Measurements from ENCODE around the gene CDH1. TPM values are rescaled to one million over a fixed set of nuclear protein-coding genes. Genes with fewer than 3 reads are reported as not detected.
"Not testable (repeated sequence)": the region's sequence is repeated elsewhere in the genome, so short reads cannot be mapped to it uniquely, and the experiment has no call there.

Gene CDH1
- total RNA-seq, 2 experiments from 2014 or later = 0.16 to 0.54 TPM

DNA sequence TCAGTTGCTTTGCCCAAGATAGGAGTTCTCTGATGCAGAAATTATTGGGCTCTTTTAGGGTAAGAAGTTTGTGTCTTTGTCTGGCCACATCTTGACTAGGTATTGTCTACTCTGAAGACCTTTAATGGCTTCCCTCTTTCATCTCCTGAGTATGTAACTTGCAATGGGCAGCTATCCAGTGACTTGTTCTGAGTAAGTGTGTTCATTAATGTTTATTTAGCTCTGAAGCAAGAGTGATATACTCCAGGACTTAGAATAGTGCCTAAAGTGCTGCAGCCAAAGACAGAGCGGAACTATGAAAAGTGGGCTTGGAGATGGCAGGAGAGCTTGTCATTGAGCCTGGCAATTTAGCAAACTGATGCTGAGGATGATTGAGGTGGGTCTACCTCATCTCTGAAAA is 97.5 kb downstream of the CDH1 start:
- Mint-ChIP-seq H3K27me3 (no peaks in the 10 kb centered on the region), H3K4me3 (no peak overlapping the region), H3K36me3 (ENCODE audit: low read depth) (no peaks in the 10 kb centered on the region), H3K4me1 (ENCODE audit: low read depth) (no peaks in the 10 kb centered on the region), H3K27ac (no peak overlapping the region), H3K9me3 (no peaks in the 10 kb centered on the region)
- TF ChIP-seq, protein P1, sequence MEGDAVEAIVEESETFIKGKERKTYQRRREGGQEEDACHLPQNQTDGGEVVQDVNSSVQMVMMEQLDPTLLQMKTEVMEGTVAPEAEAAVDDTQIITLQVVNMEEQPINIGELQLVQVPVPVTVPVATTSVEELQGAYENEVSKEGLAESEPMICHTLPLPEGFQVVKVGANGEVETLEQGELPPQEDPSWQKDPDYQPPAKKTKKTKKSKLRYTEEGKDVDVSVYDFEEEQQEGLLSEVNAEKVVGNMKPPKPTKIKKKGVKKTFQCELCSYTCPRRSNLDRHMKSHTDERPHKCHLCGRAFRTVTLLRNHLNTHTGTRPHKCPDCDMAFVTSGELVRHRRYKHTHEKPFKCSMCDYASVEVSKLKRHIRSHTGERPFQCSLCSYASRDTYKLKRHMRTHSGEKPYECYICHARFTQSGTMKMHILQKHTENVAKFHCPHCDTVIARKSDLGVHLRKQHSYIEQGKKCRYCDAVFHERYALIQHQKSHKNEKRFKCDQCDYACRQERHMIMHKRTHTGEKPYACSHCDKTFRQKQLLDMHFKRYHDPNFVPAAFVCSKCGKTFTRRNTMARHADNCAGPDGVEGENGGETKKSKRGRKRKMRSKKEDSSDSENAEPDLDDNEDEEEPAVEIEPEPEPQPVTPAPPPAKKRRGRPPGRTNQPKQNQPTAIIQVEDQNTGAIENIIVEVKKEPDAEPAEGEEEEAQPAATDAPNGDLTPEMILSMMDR (IDR thresholded peaks at IDR 0.05) = no peak
- POLR2A ChIA-PET = interaction anchor here (1.9 kb wide), 1 partner anchor 10 kb away, joined by 4 read pairs; no protein-coding TSS in a partner anchor
- intact Hi-C loops (cut with micrococcal nuclease) = no loop called here
- CTCF ChIA-PET = interaction anchor here (0.8 to 1.2 kb wide), 2 partner anchors 9 to 13 kb away, joined by 3 to 4 read pairs; partner anchors contain the start of gene TANGO6
- ATAC-seq = no peak
- no peak for DNase-seq

DNA sequence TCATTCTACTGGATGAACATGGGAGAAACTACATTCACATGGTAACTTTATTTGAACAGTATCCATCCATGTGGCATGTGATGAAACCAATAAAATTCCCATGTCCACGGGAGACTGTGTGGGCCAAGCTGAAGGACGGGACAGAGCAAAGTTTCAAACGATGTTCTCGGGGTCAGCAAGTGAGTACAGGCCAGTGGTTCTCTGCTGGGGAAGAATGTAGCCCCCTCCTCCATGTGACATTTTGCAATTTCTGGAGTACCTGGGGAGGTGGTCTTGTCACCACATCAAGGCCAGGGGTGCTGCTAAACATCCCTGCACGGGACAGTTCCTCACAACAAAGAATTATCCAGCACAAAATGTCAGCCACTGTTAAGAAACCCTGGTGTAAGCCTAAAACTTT is 98.9 kb downstream of the CDH1 start:
- H3K4me1 Mint-ChIP-seq (ENCODE audit: low read depth) = no peaks in the 10 kb centered on the region
- no peak overlapping the region for H3K27ac Mint-ChIP-seq
- intact Hi-C loops (cut with micrococcal nuclease) = no loop called here
- H3K4me3 Mint-ChIP-seq = no peak overlapping the region
- DNase-seq (no peak), ATAC-seq (no peak)
- CTCF ChIA-PET = interaction anchor here (0.6 kb wide), 1 partner anchor 173 kb away, joined by 3 read pairs; no protein-coding TSS in a partner anchor
- TF ChIP-seq, protein P1 (IDR thresholded peaks at IDR 0.05) = no peak
- POLR2A ChIA-PET = interaction anchor here (1.0 kb wide), 1 partner anchor 141 kb away, joined by 3 read pairs; no protein-coding TSS in a partner anchor
- no peaks in the 10 kb centered on the region for H3K27me3 Mint-ChIP-seq
- no peaks in the 10 kb centered on the region for H3K9me3 Mint-ChIP-seq
- no peaks in the 10 kb centered on the region for H3K36me3 Mint-ChIP-seq (ENCODE audit: low read depth)

DNA sequence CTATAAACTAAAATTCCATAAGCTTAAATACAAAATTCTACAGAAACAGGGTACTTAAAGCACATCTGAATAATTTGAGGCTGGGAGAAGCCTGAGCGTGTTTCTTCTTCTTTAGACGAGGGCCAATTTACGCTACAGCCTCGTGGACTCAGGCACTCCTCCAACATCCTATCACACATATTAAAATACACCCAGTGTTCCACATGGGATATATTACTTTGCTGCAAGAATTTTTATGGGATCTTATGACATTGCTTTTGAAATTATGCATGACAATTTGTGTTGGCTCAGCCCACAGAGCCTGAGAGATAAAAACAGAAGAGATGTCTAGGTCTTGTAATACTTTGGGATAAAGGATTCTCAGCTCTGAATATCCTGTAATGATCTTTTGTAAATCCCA is 102.7 kb downstream of the CDH1 start:
- POLR2A ChIA-PET = no interaction called here
- Mint-ChIP-seq H3K9me3 (no peaks in the 10 kb centered on the region), H3K27me3 (no peaks in the 10 kb centered on the region), H3K4me3 (no peak overlapping the region), H3K36me3 (ENCODE audit: low read depth) (no peaks in the 10 kb centered on the region), H3K4me1 (ENCODE audit: low read depth) (peaks cover 9% of the 10 kb centered on the region), H3K27ac (no peak overlapping the region)
- CTCF ChIA-PET = interaction anchor here (1.0 kb wide), 1 partner anchor 11 kb away, joined by 3 read pairs; no protein-coding TSS in a partner anchor
- ATAC-seq (no peak), DNase-seq (no peak)
- intact Hi-C loops (cut with micrococcal nuclease) = loop anchor here (5.0 kb wide), 1 partner anchor 292 kb away; the partner anchor contains the start of genes CHTF8 and UTP4
- TF ChIP-seq, protein P1 (IDR thresholded peaks at IDR 0.05) = no peak

DNA sequence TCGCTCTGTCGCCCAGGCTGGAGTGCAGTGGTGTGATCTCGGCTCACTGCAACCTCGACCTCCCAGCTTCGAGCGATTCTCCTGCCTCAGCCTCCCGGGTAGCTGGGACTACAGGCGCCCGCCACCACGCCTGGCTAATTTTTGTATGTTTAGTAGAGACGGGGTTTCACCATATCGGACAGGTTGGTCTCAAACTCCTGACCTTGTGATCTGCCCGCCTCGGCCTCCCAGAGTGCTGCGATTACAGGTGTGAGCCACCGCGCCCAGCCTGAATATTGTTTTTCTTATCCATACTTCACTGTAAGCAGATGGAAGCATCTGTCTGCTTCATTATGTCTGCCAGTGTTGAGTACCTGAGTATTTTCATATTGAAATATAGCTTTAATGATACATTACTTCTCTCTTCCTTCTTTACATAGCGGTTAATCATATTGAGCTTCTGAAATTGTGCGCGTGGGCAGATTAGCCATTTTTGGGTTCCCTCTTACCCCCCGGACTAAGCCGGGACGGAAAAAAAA is 105.9 kb downstream of the CDH1 start:
- Mint-ChIP-seq H3K4me1 (ENCODE audit: low read depth) (peaks cover 21% of the 10 kb centered on the region), H3K36me3 (ENCODE audit: low read depth) (peaks cover 11% of the 10 kb centered on the region), H3K4me3 (peak overlapping the region; percentile 92), H3K27ac (peak overlapping the region; percentile 93)
- POLR2A ChIA-PET = interaction anchor here (0.6 to 2.4 kb wide), 11 partner anchors 10 to 374 kb away, joined by 3 to 16 read pairs (median 5); partner anchors contain the start of gene ZFP90
- not testable (repeated sequence) for ATAC-seq, H3K27me3 Mint-ChIP-seq, DNase-seq, H3K9me3 Mint-ChIP-seq
- CTCF ChIA-PET = interaction anchor here (0.9 to 1.3 kb wide), 7 partner anchors 9 to 314 kb away, joined by 3 to 6 read pairs (median 3); no protein-coding TSS in a partner anchor
- intact Hi-C loops (cut with micrococcal nuclease) = loop anchor here (5.0 kb wide), 1 partner anchor 289 kb away; the partner anchor contains the start of genes CHTF8 and UTP4

DNA sequence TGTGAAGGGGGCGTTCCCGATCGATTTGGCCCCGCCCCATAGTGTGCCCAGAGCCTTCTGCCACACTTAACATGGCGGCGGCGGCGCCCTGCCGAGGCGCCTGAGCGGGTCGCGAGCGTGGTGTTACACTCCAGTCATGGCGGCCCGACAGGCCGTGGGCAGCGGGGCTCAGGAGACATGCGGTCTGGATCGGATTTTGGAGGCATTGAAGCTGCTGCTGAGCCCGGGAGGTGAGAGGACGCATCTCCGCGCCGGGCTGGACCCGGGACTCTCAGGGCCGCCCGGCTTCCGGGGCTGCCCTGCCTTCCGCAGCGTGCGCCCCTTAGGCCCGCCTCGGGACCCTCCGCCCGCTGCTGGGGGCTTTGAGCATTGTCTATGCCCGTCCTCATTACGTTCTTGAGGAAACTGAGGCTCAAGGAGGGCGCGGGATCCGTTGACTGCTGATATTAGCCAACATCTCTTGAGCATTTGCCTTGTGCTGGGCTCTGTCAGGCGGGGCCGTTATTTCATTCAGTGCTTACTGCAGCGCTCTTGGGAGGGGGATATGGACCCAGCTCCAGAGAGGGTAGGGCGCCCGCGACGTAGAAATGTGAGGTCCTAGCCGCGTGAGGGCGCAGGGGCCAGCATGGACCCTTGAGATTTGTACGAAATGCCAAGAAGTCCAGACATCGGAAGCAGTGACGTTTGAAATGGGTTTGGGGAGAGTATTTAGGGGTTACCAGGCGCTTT is 106.6 kb downstream of the CDH1 start, which contains the start of gene TANGO6:
TSS of gene TANGO6 (plus strand) at position 50 of the 729 bp plus-strand sequence. CDS start at position 137, 87 bp downstream.
- no peaks in the 10 kb centered on the region for H3K27me3 Mint-ChIP-seq
- peak within 1 kb of the TSS; percentile 92 for H3K4me3 Mint-ChIP-seq
- TF ChIP-seq, protein P1 (IDR thresholded peaks at IDR 0.05) = peak; percentile 18
- H3K36me3 Mint-ChIP-seq (ENCODE audit: low read depth) = peaks cover 12% of the 10 kb centered on the region
- ChIA-PET POLR2A (interaction anchor here (0.9 to 2.4 kb wide), 12 partner anchors 10 to 721 kb away, joined by 3 to 16 read pairs (median 4); partner anchors contain the start of gene ZFP90), CTCF (interaction anchor here (0.7 to 1.3 kb wide), 9 partner anchors 9 to 315 kb away, joined by 3 to 6 read pairs (median 3); no protein-coding TSS in a partner anchor)
- peak within 1 kb of the TSS; percentile 93 for H3K27ac Mint-ChIP-seq
- intact Hi-C loops (cut with micrococcal nuclease) = loop anchor here (5.0 kb wide), 1 partner anchor 289 kb away; the partner anchor contains the start of genes CHTF8 and UTP4
- peak; percentile 95 for DNase-seq
- H3K9me3 Mint-ChIP-seq = no peaks in the 10 kb centered on the region
- H3K4me1 Mint-ChIP-seq (ENCODE audit: low read depth) = peaks cover 21% of the 10 kb centered on the region
- peak; percentile 93 for ATAC-seq

Data from activated CD8-positive, alpha-beta T cell treated with anti-CD3 and anti-CD28 coated beads for 36 hours (primary cell).